HL-60 (cell line): ENCODE results near the gene TMEM184A.

ENCODE experiments used
- DNase-seq, 2 experiments: peaks; one replicate each; pipeline ENCODE4 v3.0.0-alpha.2; 2010 to 2020; ENCODE audit warnings: low read depth in 1 of 2, low spot score in 1 of 2
- H3K27ac ChIP-seq: fragments of 250-450 bp; sonication (Bioruptor Pico); replicated peaks from 2 replicates; pipeline ENCODE4 v1.5.1; 2020; ENCODE audit warnings: mild to moderate bottlenecking, moderate library complexity
- H3K27me3 ChIP-seq: fragments of 250-450 bp; sonication (Bioruptor Pico); 2 replicates; pipeline ENCODE4 v1.5.1; 2021; ENCODE audit warnings: mild to moderate bottlenecking, moderate library complexity; ENCODE audit not compliant: insufficient read depth, poor library complexity, severe bottlenecking
- H3K4me3 ChIP-seq: replicated peaks from 2 replicates; pipeline ENCODE4 v1.5.1; 2011; ENCODE audit warnings: mild to moderate bottlenecking, control low read depth, low read length; ENCODE audit not compliant: insufficient read depth
- GABPA ChIP-seq: IDR thresholded peaks from 2 replicates; pipeline ENCODE4 v1.6.1; 2012; ENCODE audit warnings: low read depth
- POLR2AphosphoS5 ChIP-seq: IDR thresholded peaks from 2 replicates; pipeline ENCODE4 v1.6.1; 2012; ENCODE audit warnings: low read depth
- SPI1 ChIP-seq: IDR thresholded peaks from 2 replicates; pipeline ENCODE4 v1.6.1; 2012; ENCODE audit warnings: low read depth, mild to moderate bottlenecking, borderline replicate concordance
- TF ChIP-seq, protein P1 (sequence below): IDR thresholded peaks from one replicate; pipeline ENCODE4 v1.5.1; 2011; ENCODE audit warnings: low read length, control low read depth, inconsistent platforms; ENCODE audit not compliant: insufficient read depth
- TF ChIP-seq, protein P2 (sequence below): IDR thresholded peaks from 2 replicates; pipeline ENCODE4 v1.6.1; 2012; ENCODE audit warnings: low read depth; ENCODE audit not compliant: insufficient replicate concordance

Gene TMEM184A

DNA sequence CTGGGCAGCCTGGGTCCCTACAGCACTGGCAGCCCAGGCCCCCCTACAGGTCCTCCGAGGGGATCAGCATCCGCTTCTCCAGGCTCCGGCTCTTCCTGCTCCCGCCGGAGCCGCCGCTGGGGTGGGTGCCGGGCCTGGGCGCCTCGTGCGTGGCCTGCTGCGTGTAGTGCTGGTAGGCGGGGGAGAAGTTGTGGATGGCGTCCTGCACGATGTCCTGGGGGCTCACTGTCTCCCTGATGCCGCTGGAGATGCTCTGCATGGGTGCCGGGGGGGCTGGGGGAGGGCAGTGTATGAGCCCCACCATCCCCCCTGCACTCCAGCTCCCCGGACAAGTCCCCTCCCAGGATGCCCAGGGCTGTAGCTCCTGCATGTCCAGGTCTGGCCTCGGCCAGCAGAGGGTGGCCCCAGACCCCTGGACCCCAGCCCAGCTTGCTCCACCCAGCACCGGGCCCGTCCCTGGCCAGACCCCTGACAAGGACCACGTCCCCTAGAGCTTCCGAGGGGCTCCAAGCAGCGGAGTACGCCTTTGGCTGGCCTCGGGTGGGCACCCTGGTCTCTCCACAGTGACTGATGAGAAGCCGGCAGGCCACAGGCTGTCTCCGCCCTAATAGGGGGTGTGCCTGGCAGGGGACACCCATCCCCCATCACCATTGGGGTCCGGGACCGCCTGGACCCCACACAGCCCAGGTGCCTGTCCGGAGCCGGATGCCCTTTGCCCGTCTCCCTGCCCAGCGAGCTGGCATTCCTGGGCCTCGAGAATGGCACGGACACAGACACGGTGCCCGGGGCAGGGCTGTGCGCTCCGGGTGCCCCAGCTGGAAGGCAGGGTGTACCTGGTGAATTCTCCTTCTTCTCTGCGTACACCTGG lies 8.9 kb downstream of the TMEM184A start:
- DNase-seq: no peak
- no peak overlapping the region for H3K4me3 ChIP-seq
- no peak overlapping the region for H3K27ac ChIP-seq
- no peak for TF ChIP-seq GABPA
- H3K27me3 ChIP-seq: no peaks in the 10 kb centered on the region

DNA sequence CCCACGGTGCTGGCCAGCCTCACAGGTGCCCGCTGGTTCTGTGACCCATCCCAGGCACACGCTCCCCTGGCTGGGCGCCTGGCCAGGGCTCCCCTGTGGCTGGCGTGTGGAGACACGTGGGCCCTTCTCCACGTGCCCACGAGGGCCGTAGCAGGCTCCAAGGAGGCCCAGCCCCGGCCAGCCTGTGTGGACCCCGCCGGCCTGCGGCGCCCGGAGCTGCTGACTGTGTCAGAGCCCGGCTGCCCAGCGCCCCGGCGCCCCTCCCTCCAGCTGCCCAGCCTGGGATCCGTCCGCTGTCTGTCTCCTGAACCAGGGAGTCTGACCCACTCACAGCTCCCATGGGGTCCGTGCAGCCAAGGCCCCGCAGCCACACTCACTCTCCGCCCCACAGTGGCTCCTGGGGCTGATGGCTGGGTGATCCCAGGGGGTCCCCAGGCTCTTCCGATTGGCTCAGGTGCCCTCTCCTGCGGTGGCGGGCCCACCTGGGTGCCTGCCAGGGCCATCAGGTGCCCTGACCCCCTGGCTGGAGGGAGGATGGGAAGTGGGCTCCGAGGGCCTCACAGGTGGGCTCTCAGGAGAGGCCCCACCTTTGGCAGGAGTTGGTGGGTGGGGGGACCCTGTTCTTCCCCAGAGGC lies 9.6 kb downstream of the TMEM184A start:
- no peak for TF ChIP-seq GABPA
- H3K27ac ChIP-seq: peak overlapping the region; percentile 42
- no peak overlapping the region for H3K4me3 ChIP-seq
- DNase-seq: no peak
- H3K27me3 ChIP-seq: no peaks in the 10 kb centered on the region

DNA sequence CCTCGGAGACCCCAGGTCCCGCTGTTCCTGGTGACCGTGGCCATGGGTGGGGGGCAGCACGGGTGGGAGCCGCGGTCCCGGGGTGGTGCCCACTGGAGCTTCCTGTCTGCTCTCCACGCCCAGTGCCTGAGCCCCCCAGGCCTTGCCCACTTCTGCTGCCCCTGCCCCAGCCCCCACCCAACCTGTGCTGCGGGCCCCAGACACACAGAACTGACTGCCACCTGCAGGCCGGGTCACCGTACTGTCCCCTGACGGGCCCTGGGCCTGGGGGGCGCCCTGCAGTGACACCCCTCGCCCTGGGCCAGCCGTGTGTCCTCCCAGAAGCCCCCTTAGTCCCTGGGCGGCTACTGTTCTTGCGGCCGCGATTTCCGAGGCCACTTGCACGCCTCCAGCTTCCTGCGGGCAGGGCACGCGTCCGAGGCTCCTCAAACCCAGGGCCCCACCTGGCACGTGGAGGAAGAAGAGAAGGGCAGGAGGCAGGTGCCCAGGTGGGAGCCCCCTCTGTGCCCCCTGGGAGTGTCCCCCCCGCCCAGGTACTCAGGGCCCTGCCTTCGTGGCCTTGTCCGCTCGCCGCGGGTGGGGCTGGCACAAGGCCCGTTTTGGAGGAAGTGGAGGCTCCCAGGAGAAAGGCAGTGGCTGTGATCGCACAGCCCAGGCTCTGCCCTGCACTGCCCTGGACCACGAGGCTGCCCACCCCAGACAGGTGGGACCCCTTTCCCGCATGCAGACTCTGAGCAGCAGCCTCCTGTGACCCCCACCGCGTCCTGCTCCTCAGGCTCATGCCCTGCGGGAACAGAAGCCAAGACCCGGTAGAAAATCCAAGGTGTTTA lies 10.4 kb downstream of the TMEM184A start:
- Histone ChIP-seq H3K4me3 (no peak overlapping the region), H3K27ac (peak overlapping the region; percentile 42), H3K27me3 (no peaks in the 10 kb centered on the region)
- DNase-seq: no peak
- peak; percentile 11; the same call in 1 of the 2 replicates for TF ChIP-seq SPI1
- TF ChIP-seq GABPA: no peak
- peak; percentile 44 for TF ChIP-seq POLR2AphosphoS5

DNA sequence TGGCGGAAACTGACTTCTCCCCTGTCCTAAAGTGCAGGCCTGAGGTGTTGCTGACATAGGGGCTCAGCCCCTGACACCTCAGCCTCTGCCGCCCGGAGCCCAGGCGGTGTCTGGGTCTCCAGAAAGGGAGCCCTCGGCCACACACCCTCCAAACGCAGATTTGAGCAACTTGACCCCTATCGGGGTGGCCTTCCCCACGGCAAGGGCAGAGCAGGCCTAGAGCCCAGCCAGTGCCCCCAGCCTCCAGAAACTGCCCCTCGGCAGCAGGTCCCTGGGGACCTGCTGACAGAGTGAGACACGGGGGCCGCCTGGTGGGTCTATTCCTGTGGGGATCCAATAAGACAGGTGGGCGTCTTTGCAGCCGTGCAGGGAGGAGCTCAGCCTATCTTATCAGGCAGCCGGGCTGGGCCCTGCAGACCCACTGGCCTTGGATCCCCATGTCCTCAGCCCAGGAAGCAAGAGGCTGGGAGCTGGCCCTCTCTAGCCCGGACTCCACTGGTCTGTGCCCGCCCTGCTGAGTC lies 11.0 kb downstream of the TMEM184A start:
- H3K4me3 ChIP-seq: no peak overlapping the region
- no peak overlapping the region for H3K27ac ChIP-seq
- no peak for DNase-seq
- TF ChIP-seq, protein P1, sequence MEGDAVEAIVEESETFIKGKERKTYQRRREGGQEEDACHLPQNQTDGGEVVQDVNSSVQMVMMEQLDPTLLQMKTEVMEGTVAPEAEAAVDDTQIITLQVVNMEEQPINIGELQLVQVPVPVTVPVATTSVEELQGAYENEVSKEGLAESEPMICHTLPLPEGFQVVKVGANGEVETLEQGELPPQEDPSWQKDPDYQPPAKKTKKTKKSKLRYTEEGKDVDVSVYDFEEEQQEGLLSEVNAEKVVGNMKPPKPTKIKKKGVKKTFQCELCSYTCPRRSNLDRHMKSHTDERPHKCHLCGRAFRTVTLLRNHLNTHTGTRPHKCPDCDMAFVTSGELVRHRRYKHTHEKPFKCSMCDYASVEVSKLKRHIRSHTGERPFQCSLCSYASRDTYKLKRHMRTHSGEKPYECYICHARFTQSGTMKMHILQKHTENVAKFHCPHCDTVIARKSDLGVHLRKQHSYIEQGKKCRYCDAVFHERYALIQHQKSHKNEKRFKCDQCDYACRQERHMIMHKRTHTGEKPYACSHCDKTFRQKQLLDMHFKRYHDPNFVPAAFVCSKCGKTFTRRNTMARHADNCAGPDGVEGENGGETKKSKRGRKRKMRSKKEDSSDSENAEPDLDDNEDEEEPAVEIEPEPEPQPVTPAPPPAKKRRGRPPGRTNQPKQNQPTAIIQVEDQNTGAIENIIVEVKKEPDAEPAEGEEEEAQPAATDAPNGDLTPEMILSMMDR: no peak
- TF ChIP-seq SPI1: no peak
- TF ChIP-seq GABPA: no peak
- TF ChIP-seq POLR2AphosphoS5: no peak
- TF ChIP-seq, protein P2, sequence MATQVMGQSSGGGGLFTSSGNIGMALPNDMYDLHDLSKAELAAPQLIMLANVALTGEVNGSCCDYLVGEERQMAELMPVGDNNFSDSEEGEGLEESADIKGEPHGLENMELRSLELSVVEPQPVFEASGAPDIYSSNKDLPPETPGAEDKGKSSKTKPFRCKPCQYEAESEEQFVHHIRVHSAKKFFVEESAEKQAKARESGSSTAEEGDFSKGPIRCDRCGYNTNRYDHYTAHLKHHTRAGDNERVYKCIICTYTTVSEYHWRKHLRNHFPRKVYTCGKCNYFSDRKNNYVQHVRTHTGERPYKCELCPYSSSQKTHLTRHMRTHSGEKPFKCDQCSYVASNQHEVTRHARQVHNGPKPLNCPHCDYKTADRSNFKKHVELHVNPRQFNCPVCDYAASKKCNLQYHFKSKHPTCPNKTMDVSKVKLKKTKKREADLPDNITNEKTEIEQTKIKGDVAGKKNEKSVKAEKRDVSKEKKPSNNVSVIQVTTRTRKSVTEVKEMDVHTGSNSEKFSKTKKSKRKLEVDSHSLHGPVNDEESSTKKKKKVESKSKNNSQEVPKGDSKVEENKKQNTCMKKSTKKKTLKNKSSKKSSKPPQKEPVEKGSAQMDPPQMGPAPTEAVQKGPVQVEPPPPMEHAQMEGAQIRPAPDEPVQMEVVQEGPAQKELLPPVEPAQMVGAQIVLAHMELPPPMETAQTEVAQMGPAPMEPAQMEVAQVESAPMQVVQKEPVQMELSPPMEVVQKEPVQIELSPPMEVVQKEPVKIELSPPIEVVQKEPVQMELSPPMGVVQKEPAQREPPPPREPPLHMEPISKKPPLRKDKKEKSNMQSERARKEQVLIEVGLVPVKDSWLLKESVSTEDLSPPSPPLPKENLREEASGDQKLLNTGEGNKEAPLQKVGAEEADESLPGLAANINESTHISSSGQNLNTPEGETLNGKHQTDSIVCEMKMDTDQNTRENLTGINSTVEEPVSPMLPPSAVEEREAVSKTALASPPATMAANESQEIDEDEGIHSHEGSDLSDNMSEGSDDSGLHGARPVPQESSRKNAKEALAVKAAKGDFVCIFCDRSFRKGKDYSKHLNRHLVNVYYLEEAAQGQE: no peak
- no peaks in the 10 kb centered on the region for H3K27me3 ChIP-seq

DNA sequence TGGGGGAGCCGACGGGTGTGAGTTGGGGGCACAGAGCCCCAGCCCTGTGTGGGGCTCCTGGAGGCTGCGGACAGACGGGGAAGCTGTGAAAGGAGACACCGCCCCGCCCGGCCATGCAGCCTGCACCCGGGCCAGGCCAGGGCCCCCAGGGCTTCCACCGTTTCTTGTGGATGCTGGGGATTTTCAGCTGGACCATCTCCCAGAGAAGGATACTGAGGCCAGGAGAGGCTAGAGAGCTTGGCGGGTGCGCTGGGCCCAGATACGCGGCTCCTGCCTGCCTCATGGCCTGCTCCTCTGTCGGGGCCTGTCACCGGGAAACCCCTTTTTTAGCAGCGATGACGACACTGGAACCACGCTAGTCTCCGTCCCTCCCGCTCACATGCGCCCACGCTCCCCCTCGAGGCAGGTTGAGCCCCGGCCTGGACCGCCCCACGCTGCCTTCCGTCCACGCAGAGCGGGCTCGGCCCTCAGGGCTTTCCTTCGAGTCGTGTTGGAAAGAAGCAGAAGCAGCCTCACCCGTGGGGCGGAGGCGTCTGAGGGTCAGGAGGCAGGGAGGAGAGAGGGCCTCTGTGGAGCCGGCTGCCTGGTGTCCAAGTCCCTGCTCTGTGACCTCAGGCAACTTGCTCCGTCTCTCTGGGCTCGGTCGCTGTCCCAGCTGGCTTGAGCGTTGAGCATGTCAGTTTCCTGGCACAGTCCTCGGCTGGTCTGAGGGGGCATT lies 11.7 kb downstream of the TMEM184A start:
- Histone ChIP-seq H3K27ac (no peak overlapping the region), H3K4me3 (no peak overlapping the region), H3K27me3 (no peaks in the 10 kb centered on the region)
- peak; percentile 13; the same call in 1 of the 2 replicates for TF ChIP-seq POLR2AphosphoS5
- TF ChIP-seq SPI1: no peak
- TF ChIP-seq, protein P2: no peak
- TF ChIP-seq GABPA: no peak
- no peak for DNase-seq
